Activated CD4-positive, alpha-beta T cell treated with anti-CD3 and anti-CD28 coated beads, Interleukin-2, amount 10 ng/mL, durations not matched to agents 24 days and 14 days (primary cell): ENCODE data around the gene ANXA4. TPM values are rescaled to one million over a fixed set of nuclear protein-coding genes. Genes with fewer than 3 reads are reported as not detected.
"Not testable (repeated sequence)": the region's sequence is repeated elsewhere in the genome, so short reads cannot be mapped to it uniquely, and the experiment has no call there.

Source experiments
- DNase-seq: peaks from one replicate; pipeline ENCODE4 v3.0.0; 2022
- H3K27ac Mint-ChIP-seq: one replicate; pipeline ENCODE4 v1.8.0; 2022; ENCODE audit warnings: mild to moderate bottlenecking, mixed read lengths
- H3K27me3 Mint-ChIP-seq: one replicate; pipeline ENCODE4 v1.8.0; 2022; ENCODE audit warnings: mixed read lengths
- H3K36me3 Mint-ChIP-seq: one replicate; pipeline ENCODE4 v1.8.0; 2022; ENCODE audit warnings: low read depth, mild to moderate bottlenecking, mixed read lengths
- H3K4me1 Mint-ChIP-seq: one replicate; pipeline ENCODE4 v1.8.0; 2021; ENCODE audit warnings: mixed read lengths
- H3K4me3 Mint-ChIP-seq: one replicate; pipeline ENCODE4 v1.8.0; 2022; ENCODE audit warnings: mild to moderate bottlenecking, moderate library complexity, mixed read lengths
- H3K9me3 Mint-ChIP-seq: one replicate; pipeline ENCODE4 v1.8.0; 2021; ENCODE audit warnings: mixed read lengths
- intact Hi-C: fragments of 100-400 bp; cut with micrococcal nuclease; formaldehyde crosslinking; loops from one replicate; pipeline ENCODE4 v1.15.1; 2023
- total RNA-seq: library from RNA; stranded (reverse); gene quantifications from 2 replicates; pipeline ENCODE4 v1.2.3, GENCODE V29; 2022

The ANXA4 gene
- total RNA-seq, 1 donor from 2014 or later: 47.4 TPM

DNA sequence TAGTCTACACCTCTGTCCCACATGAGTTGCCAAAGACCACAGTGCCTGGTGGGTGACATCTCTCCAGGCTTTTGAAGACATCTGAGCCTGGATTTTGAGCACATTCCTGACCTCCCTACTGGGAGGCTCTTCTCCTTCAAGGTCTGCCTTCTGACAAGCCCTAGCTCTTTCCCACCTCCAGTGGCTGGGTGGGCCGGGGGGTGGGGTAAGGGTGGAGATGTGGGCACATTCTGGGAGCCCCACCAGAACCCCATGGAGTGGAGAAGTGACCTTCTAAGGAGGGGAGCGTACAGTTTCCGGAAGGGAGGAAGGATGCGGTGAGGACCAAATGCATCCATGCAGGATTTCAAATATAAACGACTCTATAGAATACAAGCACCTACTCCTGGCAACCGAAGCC is 27.9 kb upstream of the ANXA4 start:
- H3K4me3 Mint-ChIP-seq: no peak overlapping the region
- DNase-seq: no peak
- H3K9me3 Mint-ChIP-seq: no peaks in the 10 kb centered on the region
- H3K36me3 Mint-ChIP-seq: no peaks in the 10 kb centered on the region
- peaks cover 17% of the 10 kb centered on the region for H3K4me1 Mint-ChIP-seq
- intact Hi-C loops: loop anchor here (1.0 to 2.0 kb wide), 4 partner anchors 17 to 339 kb away; no protein-coding TSS in a partner anchor
- H3K27me3 Mint-ChIP-seq: no peaks in the 10 kb centered on the region
- H3K27ac Mint-ChIP-seq: no peak overlapping the region

- DNase-seq: peak; percentile 96
- H3K4me1 Mint-ChIP-seq: peaks cover 17% of the 10 kb centered on the region
- intact Hi-C loops: loop anchor here (1.0 to 2.0 kb wide), 4 partner anchors 18 to 339 kb away; no protein-coding TSS in a partner anchor
- not testable (repeated sequence) for H3K4me3 Mint-ChIP-seq, H3K27ac Mint-ChIP-seq, H3K9me3 Mint-ChIP-seq, H3K36me3 Mint-ChIP-seq, H3K27me3 Mint-ChIP-seq
Measured at GRCh38 chr2:69714539-69715220, 27.3 kb upstream of the ANXA4 start.

GRCh38 chr2:69715964-69716363 is 26.0 kb upstream of the ANXA4 start:
- H3K4me1 Mint-ChIP-seq: peaks cover 17% of the 10 kb centered on the region
- DNase-seq: no peak

GRCh38 chr2:69716555-69717120 is 25.3 kb upstream of the ANXA4 start:
- H3K4me3 Mint-ChIP-seq: no peak overlapping the region
- H3K36me3 Mint-ChIP-seq: no peaks in the 10 kb centered on the region
- H3K27me3 Mint-ChIP-seq: peaks cover 3% of the 10 kb centered on the region
- H3K4me1 Mint-ChIP-seq: peaks cover 14% of the 10 kb centered on the region
- no peak for DNase-seq
- no peaks in the 10 kb centered on the region for H3K9me3 Mint-ChIP-seq
- intact Hi-C loops: no loop called here
- H3K27ac Mint-ChIP-seq: peak overlapping the region; percentile 22

More at GRCh38 chr2:69715964-69716363, 26.0 kb upstream of the ANXA4 start:
- no peaks in the 10 kb centered on the region for H3K36me3 Mint-ChIP-seq
- no peaks in the 10 kb centered on the region for H3K9me3 Mint-ChIP-seq
- H3K4me3 Mint-ChIP-seq: no peak overlapping the region
- peaks cover 3% of the 10 kb centered on the region for H3K27me3 Mint-ChIP-seq
- H3K27ac Mint-ChIP-seq: peak overlapping the region; percentile 1
- intact Hi-C loops: loop anchor here (2.0 kb wide), 1 partner anchor 19 kb away; no protein-coding TSS in a partner anchor

GRCh38 chr2:69717186-69717585 is 24.7 kb upstream of the ANXA4 start:
- intact Hi-C loops: no loop called here
- DNase-seq: no peak
- no peak overlapping the region for H3K27ac Mint-ChIP-seq

DNA sequence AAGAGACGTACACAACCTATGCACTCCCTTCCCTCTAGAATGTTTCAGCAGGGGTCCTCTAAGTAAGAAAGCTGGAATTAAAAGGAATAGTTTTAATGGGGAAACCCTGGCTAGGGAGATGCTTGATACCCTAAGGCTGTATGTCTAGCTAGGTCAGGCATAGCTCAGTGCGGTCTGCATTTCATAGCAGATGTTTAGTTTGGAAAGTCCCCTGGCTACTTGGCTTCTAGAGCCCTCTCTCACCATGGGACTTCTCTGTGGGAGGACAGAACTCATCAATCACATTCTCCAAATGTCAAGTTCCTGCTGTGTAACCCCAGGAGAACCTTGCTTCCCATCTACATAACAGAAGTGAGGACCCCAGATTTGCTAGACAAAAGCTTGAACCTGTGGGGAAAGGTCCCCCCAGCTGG is 24.1 kb upstream of the ANXA4 start:
- Mint-ChIP-seq H3K36me3 (no peaks in the 10 kb centered on the region), H3K27me3 (peaks cover 3% of the 10 kb centered on the region), H3K27ac (no peak overlapping the region), H3K4me3 (no peak overlapping the region), H3K4me1 (peaks cover 13% of the 10 kb centered on the region), H3K9me3 (no peaks in the 10 kb centered on the region)
- DNase-seq: no peak
- intact Hi-C loops: no loop called here

More at GRCh38 chr2:69717186-69717585, 24.7 kb upstream of the ANXA4 start:
- H3K4me3 Mint-ChIP-seq: no peak overlapping the region
- peaks cover 13% of the 10 kb centered on the region for H3K4me1 Mint-ChIP-seq
- H3K36me3 Mint-ChIP-seq: no peaks in the 10 kb centered on the region
- peaks cover 3% of the 10 kb centered on the region for H3K27me3 Mint-ChIP-seq
- H3K9me3 Mint-ChIP-seq: no peaks in the 10 kb centered on the region

- Mint-ChIP-seq H3K4me1 (peaks cover 13% of the 10 kb centered on the region), H3K4me3 (no peak overlapping the region), H3K27ac (no peak overlapping the region), H3K36me3 (no peaks in the 10 kb centered on the region), H3K27me3 (peaks cover 3% of the 10 kb centered on the region), H3K9me3 (no peaks in the 10 kb centered on the region)
- intact Hi-C loops: no loop called here
- no peak for DNase-seq
Measured at GRCh38 chr2:69718338-69718965, 23.5 kb upstream of the ANXA4 start.

DNA sequence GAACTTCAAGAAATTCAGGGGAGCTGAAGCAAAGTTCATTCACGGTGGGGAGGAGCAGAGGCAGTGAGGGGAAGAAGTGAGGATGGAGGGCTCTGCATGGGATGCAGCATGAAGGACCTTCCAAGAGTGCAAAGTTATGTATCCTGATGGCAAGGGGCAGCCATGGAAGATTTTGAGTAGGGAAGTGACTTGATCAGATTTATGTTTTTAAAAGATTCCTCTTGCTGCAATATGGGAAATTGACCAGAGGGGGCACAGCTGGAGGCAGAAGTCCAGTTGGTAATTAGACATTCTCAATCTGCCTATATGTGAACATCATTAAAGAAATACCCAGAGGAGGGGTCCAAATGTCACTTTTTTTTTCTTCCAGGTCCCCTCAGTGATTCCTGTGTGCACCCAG is 21.5 kb upstream of the ANXA4 start:
- no peak overlapping the region for H3K27ac Mint-ChIP-seq
- no peak for DNase-seq
- intact Hi-C loops: loop anchor here (10.0 kb wide), 1 partner anchor 174 kb away; the partner anchor contains the start of gene SNRNP27

GRCh38 chr2:69721022-69721421 is 20.9 kb upstream of the ANXA4 start:
- no peaks in the 10 kb centered on the region for H3K36me3 Mint-ChIP-seq
- intact Hi-C loops: loop anchor here (10.0 kb wide), 1 partner anchor 174 kb away; the partner anchor contains the start of gene SNRNP27

More for the DNA sequence above, 21.5 kb upstream of the ANXA4 start:
- H3K27me3 Mint-ChIP-seq: peaks cover 3% of the 10 kb centered on the region
- H3K4me1 Mint-ChIP-seq: peaks cover 10% of the 10 kb centered on the region
- no peak overlapping the region for H3K4me3 Mint-ChIP-seq
- H3K9me3 Mint-ChIP-seq: no peaks in the 10 kb centered on the region
- H3K36me3 Mint-ChIP-seq: no peaks in the 10 kb centered on the region

GRCh38 chr2:69723791-69724190 is 18.1 kb upstream of the ANXA4 start:
- peaks cover 3% of the 10 kb centered on the region for H3K4me1 Mint-ChIP-seq
- no peak overlapping the region for H3K27ac Mint-ChIP-seq
- intact Hi-C loops: loop anchor here (1.0 to 10.0 kb wide), 2 partner anchors 94 to 171 kb away; partner anchors contain the start of gene SNRNP27
- no peak for DNase-seq
- H3K4me3 Mint-ChIP-seq: no peak overlapping the region
- H3K36me3 Mint-ChIP-seq: no peaks in the 10 kb centered on the region
- peaks cover 3% of the 10 kb centered on the region for H3K27me3 Mint-ChIP-seq
- H3K9me3 Mint-ChIP-seq: no peaks in the 10 kb centered on the region

More at GRCh38 chr2:69721022-69721421, 20.9 kb upstream of the ANXA4 start:
- Mint-ChIP-seq H3K27ac (no peak overlapping the region), H3K4me1 (peaks cover 10% of the 10 kb centered on the region), H3K27me3 (peaks cover 3% of the 10 kb centered on the region), H3K4me3 (no peak overlapping the region), H3K9me3 (no peaks in the 10 kb centered on the region)
- DNase-seq: no peak

- H3K27me3 Mint-ChIP-seq: peaks cover 3% of the 10 kb centered on the region
- DNase-seq: peak; percentile 96
- intact Hi-C loops: loop anchor here (1.0 to 10.0 kb wide), 2 partner anchors 93 to 170 kb away; partner anchors contain the start of gene SNRNP27
- no peak overlapping the region for H3K27ac Mint-ChIP-seq
- no peaks in the 10 kb centered on the region for H3K9me3 Mint-ChIP-seq
- H3K4me1 Mint-ChIP-seq: peaks cover 3% of the 10 kb centered on the region
- peak overlapping the region; percentile 70 for H3K4me3 Mint-ChIP-seq
- no peaks in the 10 kb centered on the region for H3K36me3 Mint-ChIP-seq
Measured at GRCh38 chr2:69724540-69725159, 17.3 kb upstream of the ANXA4 start.

GRCh38 chr2:69725706-69726360 is 16.1 kb upstream of the ANXA4 start:
- Mint-ChIP-seq H3K27me3 (no peaks in the 10 kb centered on the region), H3K27ac (no peak overlapping the region), H3K4me3 (no peak overlapping the region), H3K36me3 (no peaks in the 10 kb centered on the region), H3K4me1 (peaks cover 3% of the 10 kb centered on the region), H3K9me3 (no peaks in the 10 kb centered on the region)
- intact Hi-C loops: loop anchor here (10.0 kb wide), 1 partner anchor 169 kb away; the partner anchor contains the start of gene SNRNP27
- no peak for DNase-seq

- Mint-ChIP-seq H3K36me3 (no peaks in the 10 kb centered on the region), H3K4me3 (no peak overlapping the region), H3K4me1 (peaks cover 5% of the 10 kb centered on the region), H3K9me3 (no peaks in the 10 kb centered on the region), H3K27me3 (no peaks in the 10 kb centered on the region), H3K27ac (no peak overlapping the region)
- intact Hi-C loops: loop anchor here (10.0 kb wide), 1 partner anchor 166 kb away; the partner anchor contains the start of gene SNRNP27
- no peak for DNase-seq
Measured at GRCh38 chr2:69729266-69729665, 12.7 kb upstream of the ANXA4 start.
